Renal cortex interstitium (tissue), 11 donors: ENCODE data around the gene PSG5. TPM values are rescaled to one million over a fixed set of nuclear protein-coding genes. Genes with fewer than 3 reads are reported as not detected.
"Not testable (repeated sequence)": the region's sequence is repeated elsewhere in the genome, so short reads cannot be mapped to it uniquely, and the experiment has no call there.

Source experiments
- DNase-seq, 11 donors: peaks; one replicate each; pipeline ENCODE4 v3.0.0-alpha.2; 2013; ENCODE audit warnings: low read depth in 9 of 11, low spot score in 4 of 11; ENCODE audit errors: extremely low read depth in 1 of 11
- polyA plus RNA-seq, 3 donors: library from polyadenylated mRNA; unstranded; fragments of 120-200 nt; gene quantifications; one replicate each; pipeline ENCODE4 v1.2.1, GENCODE V29; 2013; ENCODE audit not compliant: insufficient read length in 3 of 3

The PSG5 gene
- polyA plus RNA-seq, 3 donors: 0.18 TPM; not detected in 2

- not testable (repeated sequence) for DNase-seq
These were observed 8.1 kb upstream of the PSG5 start for GRCh38 chr19:43194397-43194796.

- not testable (repeated sequence) for DNase-seq
These were observed 6.2 kb upstream of the PSG5 start for GRCh38 chr19:43192381-43193155.

- not testable (repeated sequence) for DNase-seq
These were observed 1.8 kb upstream of the PSG5 start for GRCh38 chr19:43188092-43188491.

GRCh38 chr19:43181869-43182771 is 4.2 kb downstream of the PSG5 start:
- not testable (repeated sequence) for DNase-seq

- not testable (repeated sequence) for DNase-seq
These were observed 6.7 kb downstream of the PSG5 start for GRCh38 chr19:43179569-43180147.

GRCh38 chr19:43178577-43178976 is 7.8 kb downstream of the PSG5 start:
- DNase-seq: not testable (repeated sequence)

- not testable (repeated sequence) for DNase-seq
These were observed 20.4 kb downstream of the PSG5 start for GRCh38 chr19:43165906-43166305.

GRCh38 chr19:43163135-43163534 is 23.2 kb downstream of the PSG5 start:
- DNase-seq: not testable (repeated sequence)

GRCh38 chr19:43162261-43162660 is 24.1 kb downstream of the PSG5 start:
- not testable (repeated sequence) for DNase-seq

GRCh38 chr19:43152214-43152613 is 34.1 kb downstream of the PSG5 start:
- no peak for DNase-seq

- DNase-seq: not testable (repeated sequence)
These were observed 36.5 kb downstream of the PSG5 start for GRCh38 chr19:43149788-43150187.

- no peak for DNase-seq
These were observed 38.1 kb downstream of the PSG5 start for GRCh38 chr19:43148233-43148632.

GRCh38 chr19:43141763-43142162 is 44.6 kb downstream of the PSG5 start:
- not testable (repeated sequence) for DNase-seq

GRCh38 chr19:43132696-43133095 is 53.6 kb downstream of the PSG5 start:
- no peak for DNase-seq

- not testable (repeated sequence) for DNase-seq
These were observed 55.0 kb downstream of the PSG5 start for GRCh38 chr19:43131281-43131842.

- DNase-seq: not testable (repeated sequence)
These were observed 57.1 kb downstream of the PSG5 start for GRCh38 chr19:43129197-43129596.

- not testable (repeated sequence) for DNase-seq
These were observed 59.0 kb downstream of the PSG5 start for GRCh38 chr19:43127336-43127735.

- DNase-seq: no peak
These were observed 59.6 kb downstream of the PSG5 start for GRCh38 chr19:43126720-43127119.

- no peak for DNase-seq
These were observed 62.0 kb downstream of the PSG5 start for GRCh38 chr19:43124360-43124759.
